ENCODE measurements around the gene GPR107.
A peak's percentile ranks its signal among the peaks of the same experiment; 100 is the strongest.

The GPR107 gene

GRCh38 chr9:130054325-130054786 is 650 bp downstream of the GPR107 start:
- no peaks in the 10 kb centered on the region for H3K9me3 ChIP-seq
- H3K4me3 ChIP-seq: peak overlapping the region; percentile 99
- in situ Hi-C loops (cut with MboI; ENCODE audit: low sequenced_read_pairs): no loop called here
- no peaks in the 10 kb centered on the region for H3K27me3 ChIP-seq (ENCODE audit: low read depth)
- peak in 1 of 2 experiments; percentile 28 for DNase-seq (ENCODE audit: low spot score in 2 of 2)
- peaks cover 2% of the 10 kb centered on the region; the same call in 1 of the 2 replicates for H3K36me3 ChIP-seq (replicated peaks)
- H3K4me1 ChIP-seq: peaks cover 9% of the 10 kb centered on the region

DNA sequence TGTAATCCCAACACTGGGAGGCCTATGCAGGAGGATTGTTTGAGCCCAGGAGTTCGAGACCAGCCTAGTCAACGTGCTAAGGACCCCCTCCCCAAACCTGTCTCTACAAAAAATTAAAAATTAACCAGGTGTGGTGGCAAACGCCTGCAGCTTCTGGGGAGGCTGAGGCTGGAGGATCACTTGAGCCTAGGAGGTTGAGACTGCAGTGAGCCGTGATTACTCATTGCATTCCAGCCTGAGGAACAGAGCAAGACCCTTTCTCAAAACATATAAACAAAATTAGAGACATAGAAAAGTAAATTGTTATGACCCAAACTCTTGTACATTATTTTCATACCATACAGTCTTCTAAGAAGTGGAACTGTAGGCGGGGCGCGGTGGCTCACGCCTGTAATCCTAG is 1.1 kb downstream of the GPR107 start:
- peak overlapping the region; percentile 99 for H3K4me3 ChIP-seq
- H3K9me3 ChIP-seq: no peaks in the 10 kb centered on the region
- no peak for DNase-seq (ENCODE audit: low spot score in 2 of 2)
- no peaks in the 10 kb centered on the region for H3K27me3 ChIP-seq (ENCODE audit: low read depth)
- peaks cover 9% of the 10 kb centered on the region for H3K4me1 ChIP-seq
- in situ Hi-C loops (cut with MboI; ENCODE audit: low sequenced_read_pairs): no loop called here
- peaks cover 2% of the 10 kb centered on the region; the same call in 1 of the 2 replicates for H3K36me3 ChIP-seq (replicated peaks)

DNA sequence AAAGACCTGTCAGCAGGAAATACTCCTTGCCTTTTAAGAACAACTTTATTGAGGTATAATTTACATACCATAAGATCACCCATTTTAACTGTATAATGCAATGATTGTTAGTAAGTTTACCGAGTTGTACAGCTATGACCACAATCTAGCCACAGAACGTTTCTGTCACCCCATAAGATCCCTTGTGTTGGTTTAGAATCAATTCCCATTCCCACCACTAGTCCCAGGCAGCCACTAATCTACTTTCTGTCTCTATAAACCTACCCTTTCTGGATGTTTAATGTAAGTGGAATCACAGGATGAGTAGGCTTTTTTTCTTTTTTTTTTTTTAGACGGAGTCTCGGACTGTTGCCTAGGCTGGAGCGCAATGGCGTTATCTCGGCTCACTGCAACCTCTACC is 4.4 kb downstream of the GPR107 start:
- no peaks in the 10 kb centered on the region; the same call in 1 of the 2 replicates for H3K4me1 ChIP-seq
- in situ Hi-C loops (cut with MboI; ENCODE audit: low sequenced_read_pairs): no loop called here
- H3K9me3 ChIP-seq: no peaks in the 10 kb centered on the region
- peaks cover 2% of the 10 kb centered on the region; the same call in 1 of the 2 replicates for H3K36me3 ChIP-seq (replicated peaks)
- H3K4me3 ChIP-seq: no peak overlapping the region
- no peaks in the 10 kb centered on the region for H3K27me3 ChIP-seq (ENCODE audit: low read depth)
- no peak for DNase-seq (ENCODE audit: low spot score in 2 of 2)

DNA sequence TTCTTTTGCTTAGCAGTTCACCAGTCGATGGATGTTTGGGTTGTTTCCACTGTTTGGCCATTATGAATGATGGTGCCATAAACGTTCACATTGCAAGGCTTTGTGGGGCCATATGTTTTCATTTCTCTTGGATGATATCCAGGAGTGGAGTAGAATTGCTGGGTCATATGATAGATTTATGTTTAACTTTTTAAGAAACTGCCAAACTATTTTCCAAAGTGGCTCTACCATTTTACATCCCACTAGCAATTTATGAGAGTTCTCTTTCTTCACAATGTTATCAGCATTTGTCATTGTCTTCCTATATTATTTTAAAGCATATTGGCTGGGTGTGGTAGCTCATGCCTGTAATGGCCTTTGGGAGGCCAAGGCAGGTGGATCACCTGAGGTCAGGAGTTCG is 5.2 kb downstream of the GPR107 start:
- H3K27me3 ChIP-seq (ENCODE audit: low read depth): no peaks in the 10 kb centered on the region
- H3K4me1 ChIP-seq: no peaks in the 10 kb centered on the region; the same call in 1 of the 2 replicates
- H3K4me3 ChIP-seq: no peak overlapping the region
- in situ Hi-C loops (cut with MboI; ENCODE audit: low sequenced_read_pairs): no loop called here
- H3K36me3 ChIP-seq (replicated peaks): peaks cover 1% of the 10 kb centered on the region; the same call in 1 of the 2 replicates
- no peaks in the 10 kb centered on the region for H3K9me3 ChIP-seq
- DNase-seq (ENCODE audit: low spot score in 2 of 2): no peak

GRCh38 chr9:130060296-130060695 is 6.6 kb downstream of the GPR107 start:
- no peak for DNase-seq (ENCODE audit: low spot score in 2 of 2)
- Histone ChIP-seq H3K9me3 (no peaks in the 10 kb centered on the region), H3K4me3 (no peak overlapping the region), H3K27me3 (ENCODE audit: low read depth) (no peaks in the 10 kb centered on the region), H3K4me1 (no peaks in the 10 kb centered on the region), H3K36me3 (replicated peaks) (no peaks in the 10 kb centered on the region)
- in situ Hi-C loops (cut with MboI; ENCODE audit: low sequenced_read_pairs): no loop called here

- Histone ChIP-seq H3K4me1 (no peaks in the 10 kb centered on the region), H3K27me3 (ENCODE audit: low read depth) (no peaks in the 10 kb centered on the region), H3K4me3 (no peak overlapping the region), H3K9me3 (no peaks in the 10 kb centered on the region), H3K36me3 (replicated peaks) (no peaks in the 10 kb centered on the region)
- no peak for DNase-seq (ENCODE audit: low spot score in 2 of 2)
- in situ Hi-C loops (cut with MboI; ENCODE audit: low sequenced_read_pairs): no loop called here
These were observed 9.0 kb downstream of the GPR107 start for GRCh38 chr9:130062750-130063149.

DNA sequence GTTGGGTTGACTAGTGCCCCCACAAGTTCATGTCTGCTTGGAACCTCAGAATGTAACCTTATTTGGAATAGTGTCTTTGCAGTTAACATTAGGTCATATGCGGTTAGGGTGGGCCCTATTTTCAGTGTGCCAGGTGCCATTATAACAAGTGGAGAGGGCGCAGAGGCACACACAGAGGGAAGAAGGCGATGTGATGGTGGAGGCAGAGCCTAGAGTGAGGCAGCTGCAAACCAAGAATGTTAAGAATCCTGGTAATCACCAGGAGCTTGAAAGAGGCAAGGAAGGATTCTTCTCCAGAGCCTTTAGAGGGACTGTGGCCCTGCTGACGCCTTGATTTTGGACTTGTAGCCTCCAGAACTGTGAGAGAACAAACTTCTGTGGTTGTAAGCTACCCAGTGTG is 10.9 kb downstream of the GPR107 start:
- in situ Hi-C loops (cut with MboI; ENCODE audit: low sequenced_read_pairs): no loop called here
- no peaks in the 10 kb centered on the region for H3K36me3 ChIP-seq (replicated peaks)
- no peak overlapping the region for H3K4me3 ChIP-seq
- no peaks in the 10 kb centered on the region for H3K9me3 ChIP-seq
- H3K4me1 ChIP-seq: no peaks in the 10 kb centered on the region
- no peaks in the 10 kb centered on the region for H3K27me3 ChIP-seq (ENCODE audit: low read depth)
- no peak for DNase-seq (ENCODE audit: low spot score in 2 of 2)

DNA sequence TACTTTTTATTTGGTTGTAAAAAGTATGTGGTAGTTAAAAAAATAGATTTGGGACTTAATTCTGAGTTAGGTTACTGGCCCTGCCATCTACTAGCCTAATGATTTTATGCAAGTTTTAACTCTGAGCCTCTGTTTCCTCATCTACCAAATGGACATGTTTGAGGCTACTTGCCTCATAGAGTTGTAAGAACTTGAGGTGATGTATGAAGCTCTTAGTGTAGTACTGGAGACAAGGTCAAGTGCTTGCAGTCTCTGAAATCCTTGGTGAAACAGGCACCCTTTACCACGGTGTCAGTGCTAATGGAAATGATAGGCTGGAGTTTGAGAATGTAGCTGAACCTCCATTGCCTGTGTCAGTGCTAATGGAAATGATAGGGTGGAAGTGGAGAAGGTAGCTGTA is 15.3 kb downstream of the GPR107 start:
- Histone ChIP-seq H3K4me3 (no peak overlapping the region), H3K4me1 (no peaks in the 10 kb centered on the region), H3K36me3 (replicated peaks) (no peaks in the 10 kb centered on the region), H3K9me3 (no peaks in the 10 kb centered on the region), H3K27me3 (ENCODE audit: low read depth) (no peaks in the 10 kb centered on the region)
- DNase-seq (ENCODE audit: low spot score in 2 of 2): no peak
- in situ Hi-C loops (cut with MboI; ENCODE audit: low sequenced_read_pairs): no loop called here

- Histone ChIP-seq H3K4me3 (no peak overlapping the region), H3K9me3 (no peaks in the 10 kb centered on the region), H3K4me1 (no peaks in the 10 kb centered on the region), H3K36me3 (replicated peaks) (peaks cover 11% of the 10 kb centered on the region), H3K27me3 (ENCODE audit: low read depth) (no peaks in the 10 kb centered on the region)
- DNase-seq (ENCODE audit: low spot score in 2 of 2): no peak
- in situ Hi-C loops (cut with MboI; ENCODE audit: low sequenced_read_pairs): no loop called here
These were observed 19.0 kb downstream of the GPR107 start for GRCh38 chr9:130072515-130073235.

DNA sequence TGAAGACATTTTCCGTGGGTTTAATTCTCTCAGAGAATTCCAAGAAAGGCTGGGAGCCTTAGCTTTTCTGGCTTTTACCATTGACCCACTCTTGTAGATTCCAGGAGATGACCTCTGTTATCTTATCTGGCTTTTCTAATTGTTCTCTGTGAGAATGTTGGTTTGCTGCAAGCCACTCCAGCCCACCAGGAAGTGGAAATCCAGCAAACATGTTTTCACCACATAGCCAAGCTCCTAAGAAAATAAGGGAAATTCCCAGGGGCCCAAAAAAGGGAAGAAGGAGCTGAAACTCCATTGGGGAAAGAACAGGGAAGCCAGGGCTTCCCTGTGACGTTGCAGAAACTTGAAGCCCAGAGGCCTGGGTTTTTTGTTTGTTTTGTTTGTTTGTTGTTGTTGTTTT is 19.7 kb downstream of the GPR107 start:
- no peaks in the 10 kb centered on the region for H3K9me3 ChIP-seq
- no peaks in the 10 kb centered on the region for H3K27me3 ChIP-seq (ENCODE audit: low read depth)
- peaks cover 16% of the 10 kb centered on the region for H3K36me3 ChIP-seq (replicated peaks)
- in situ Hi-C loops (cut with MboI; ENCODE audit: low sequenced_read_pairs): no loop called here
- no peaks in the 10 kb centered on the region for H3K4me1 ChIP-seq
- DNase-seq (ENCODE audit: low spot score in 2 of 2): no peak
- H3K4me3 ChIP-seq: no peak overlapping the region

DNA sequence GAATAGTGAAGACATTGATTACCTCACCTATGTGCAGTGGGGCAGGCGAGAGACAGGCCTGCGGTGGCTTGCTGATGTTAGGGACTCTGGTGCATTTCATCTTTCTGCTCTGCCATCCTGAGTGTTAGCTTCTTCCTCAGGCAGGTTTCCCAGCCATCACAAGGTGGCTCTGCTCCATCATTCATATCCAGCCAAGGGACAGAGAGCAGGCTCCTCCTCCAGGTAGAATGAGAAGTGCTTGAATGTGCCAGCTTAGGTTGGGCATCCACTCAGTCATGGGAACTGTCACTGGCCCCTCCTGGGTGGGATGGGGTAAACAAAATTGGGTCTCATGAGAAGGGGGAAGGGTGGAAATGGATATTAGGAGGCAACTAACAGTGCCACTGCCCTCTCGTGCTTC is 24.8 kb downstream of the GPR107 start:
- H3K9me3 ChIP-seq: no peaks in the 10 kb centered on the region
- peaks cover 36% of the 10 kb centered on the region for H3K36me3 ChIP-seq (replicated peaks)
- no peak for DNase-seq (ENCODE audit: low spot score in 2 of 2)
- H3K27me3 ChIP-seq (ENCODE audit: low read depth): no peaks in the 10 kb centered on the region
- no peaks in the 10 kb centered on the region for H3K4me1 ChIP-seq
- in situ Hi-C loops (cut with MboI; ENCODE audit: low sequenced_read_pairs): no loop called here
- no peak overlapping the region for H3K4me3 ChIP-seq

GRCh38 chr9:130084337-130084736 is 30.6 kb downstream of the GPR107 start:
- no peak for DNase-seq (ENCODE audit: low spot score in 2 of 2)
- Histone ChIP-seq H3K27me3 (ENCODE audit: low read depth) (no peaks in the 10 kb centered on the region), H3K36me3 (replicated peaks) (peaks cover 22% of the 10 kb centered on the region), H3K9me3 (no peaks in the 10 kb centered on the region), H3K4me1 (no peaks in the 10 kb centered on the region), H3K4me3 (no peak overlapping the region)
- in situ Hi-C loops (cut with MboI; ENCODE audit: low sequenced_read_pairs): no loop called here

DNA sequence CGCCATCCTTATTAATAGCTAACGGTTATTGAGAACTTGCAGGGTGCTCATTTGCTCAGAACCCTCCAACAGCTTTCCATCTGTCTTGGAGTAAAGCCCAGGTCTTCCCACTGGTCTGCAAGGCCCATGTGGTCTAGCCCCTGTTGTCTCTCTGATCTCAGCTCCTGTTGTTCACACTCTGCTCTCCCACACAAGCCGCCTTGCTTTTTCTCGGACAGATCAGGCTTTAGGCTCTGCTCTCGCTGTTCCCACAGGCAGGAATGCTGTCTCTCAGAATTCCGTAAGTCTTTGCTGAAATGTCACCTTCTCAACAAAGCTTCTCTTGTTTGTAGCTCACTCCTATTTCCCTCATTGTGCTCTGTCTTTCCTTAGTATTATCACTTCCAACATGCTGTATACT is 34.3 kb downstream of the GPR107 start:
- H3K4me1 ChIP-seq: no peaks in the 10 kb centered on the region
- H3K36me3 ChIP-seq (replicated peaks): peaks cover 14% of the 10 kb centered on the region
- no peak for DNase-seq (ENCODE audit: low spot score in 2 of 2)
- H3K9me3 ChIP-seq: no peaks in the 10 kb centered on the region
- in situ Hi-C loops (cut with MboI; ENCODE audit: low sequenced_read_pairs): no loop called here
- no peaks in the 10 kb centered on the region for H3K27me3 ChIP-seq (ENCODE audit: low read depth)
- H3K4me3 ChIP-seq: no peak overlapping the region

DNA sequence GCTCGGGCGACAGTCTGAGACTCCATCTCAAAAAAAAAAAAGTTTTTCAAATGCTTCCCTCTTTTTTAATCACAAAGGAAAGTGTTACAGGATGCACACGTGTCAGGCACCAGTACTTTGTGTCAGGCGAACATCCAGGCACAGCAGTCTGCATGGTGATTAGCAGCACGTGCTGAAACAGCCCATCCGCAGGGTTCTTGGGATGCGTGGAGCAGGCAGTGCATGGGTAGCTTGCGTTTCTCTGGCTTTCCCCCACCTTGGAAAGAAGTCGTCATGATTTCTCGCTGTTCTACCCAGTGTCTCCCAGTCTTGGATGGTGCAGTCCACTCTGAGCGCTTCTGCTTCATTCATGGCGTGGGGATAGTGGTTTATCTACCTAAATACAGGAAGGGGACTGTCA is 35.4 kb downstream of the GPR107 start:
- in situ Hi-C loops (cut with MboI; ENCODE audit: low sequenced_read_pairs): no loop called here
- no peaks in the 10 kb centered on the region for H3K27me3 ChIP-seq (ENCODE audit: low read depth)
- H3K9me3 ChIP-seq: no peaks in the 10 kb centered on the region
- DNase-seq (ENCODE audit: low spot score in 2 of 2): no peak
- no peak overlapping the region for H3K4me3 ChIP-seq
- no peaks in the 10 kb centered on the region for H3K4me1 ChIP-seq
- H3K36me3 ChIP-seq (replicated peaks): peaks cover 14% of the 10 kb centered on the region

- in situ Hi-C loops (cut with MboI; ENCODE audit: low sequenced_read_pairs): no loop called here
- H3K9me3 ChIP-seq: no peaks in the 10 kb centered on the region
- peaks cover 17% of the 10 kb centered on the region for H3K36me3 ChIP-seq (replicated peaks)
- H3K27me3 ChIP-seq (ENCODE audit: low read depth): no peaks in the 10 kb centered on the region
- H3K4me1 ChIP-seq: no peaks in the 10 kb centered on the region
- no peak overlapping the region for H3K4me3 ChIP-seq
- DNase-seq (ENCODE audit: low spot score in 2 of 2): no peak
These were observed 37.2 kb downstream of the GPR107 start for GRCh38 chr9:130090915-130091314.

Measured in HAP-1 (cell line).